Esophagus muscularis mucosa (tissue), 4 donors: Measurements from ENCODE around the gene RER1. TPM values are rescaled to one million over a fixed set of nuclear protein-coding genes. Genes with fewer than 3 reads are reported as not detected.
"Not testable (repeated sequence)": the region's sequence is repeated elsewhere in the genome, so short reads cannot be mapped to it uniquely, and the experiment has no call there.

Experiments used
- DNase-seq: peaks from one replicate; pipeline ENCODE4 v3.0.0-alpha.2; 2017; ENCODE audit errors: extremely low spot score
- H3K27ac ChIP-seq, 4 donors: fragments of 200-600 bp; sonication (generic); replicated peaks in 1 of 4; 1 replicate in 3 of 4; 2 replicates in 1 of 4; pipeline ENCODE4 v1.5.1; 2016 to 2019; ENCODE audit warnings: mild to moderate bottlenecking in 1 of 4
- H3K27me3 ChIP-seq, 4 donors: fragments of 200-600 bp; sonication (generic); one replicate each; pipeline versions ENCODE4 v1.5.1 to v1.6.0; 2016 to 2019
- H3K36me3 ChIP-seq, 4 donors: fragments of 200-600 bp; sonication (generic); one replicate each; pipeline ENCODE4 v1.5.1; 2016 to 2019
- H3K4me1 ChIP-seq, 4 donors: fragments of 200-600 bp; sonication (generic); one replicate each; pipeline ENCODE4 v1.5.1; 2016 to 2019
- H3K4me3 ChIP-seq, 4 donors: fragments of 200-600 bp; sonication (generic); 1 replicate in 2 of 4; 2 replicates in 2 of 4; pipeline ENCODE4 v1.5.1; 2016 to 2019; ENCODE audit warnings: mild to moderate bottlenecking in 4 of 4, moderate library complexity in 1 of 4
- H3K9me3 ChIP-seq, 4 donors: fragments of 200-600 bp; sonication (generic); 1 replicate in 3 of 4; 2 replicates in 1 of 4; pipeline ENCODE4 v1.5.1; 2016 to 2019
- CTCF ChIP-seq, 3 experiments: fragments of 200-600 bp in 2 of 3; fragments of 450-650 bp in 1 of 3; sonication (generic) in 2 of 3; IDR thresholded peaks; one replicate each; pipeline ENCODE4 v1.5.1; 2017 to 2019; ENCODE audit warnings: antibody characterized with exemption in 3 of 3, mild to moderate bottlenecking in 2 of 3, moderate library complexity in 1 of 3
- EP300 ChIP-seq: sonication (generic); formaldehyde crosslinking; IDR thresholded peaks from one replicate; pipeline ENCODE4 v1.6.1; 2017; ENCODE audit warnings: antibody characterized with exemption
- POLR2A ChIP-seq: fragments of 450-650 bp; IDR thresholded peaks from one replicate; pipeline ENCODE4 v1.6.1; 2017; ENCODE audit warnings: antibody characterized with exemption, moderate library complexity, mild to moderate bottlenecking, low read depth
- POLR2AphosphoS5 ChIP-seq, 2 donors: sonication (generic); formaldehyde crosslinking; IDR thresholded peaks; one replicate each; pipeline ENCODE4 v1.6.1; 2017; ENCODE audit warnings: antibody characterized with exemption in 2 of 2
- WGBS: methylation state at CpG from one replicate; pipeline ENCODE4 v1.1.5; 2018; 5-methylcytosine and 5-hydroxymethylcytosine counted together
- intact Hi-C: fragments of 100-400 bp; cut with DNase I; formaldehyde crosslinking; loops from one replicate; pipeline ENCODE4 v1.15.1; 2023
- total RNA-seq, 4 donors: library from RNA; depleted of rRNA; stranded (reverse); fragments of >200 nt; gene quantifications; one replicate each; pipeline versions ENCODE4 v1.1.0 to v1.2.1, GENCODE V29; 2016

RER1 gene
- total RNA-seq, 4 donors from 2014 or later, result 47.3 to 67.3 (median 56.4) TPM

- WGBS, result 62% methylated on average over 9 of the region's 15 CpGs
Measured at GRCh38 chr1:2439369-2439768, 47.7 kb downstream of the RER1 start.

GRCh38 chr1:2440346-2440745 lies 48.7 kb downstream of the RER1 start:
- H3K4me3 ChIP-seq, DNase-seq, H3K9me3 ChIP-seq, H3K36me3 ChIP-seq, H3K27ac ChIP-seq, intact Hi-C loops: not testable (repeated sequence)
- H3K27me3 ChIP-seq, result peaks cover 0 to 93% (median 26%) of the 10 kb centered on the region in 4 donors
- 90% methylated on average over 21 of the region's 23 CpGs for WGBS
- peaks cover 0 to 13% (median 2%) of the 10 kb centered on the region in 4 donors for H3K4me1 ChIP-seq

More at GRCh38 chr1:2439369-2439768, 47.7 kb downstream of the RER1 start:
- H3K27me3 ChIP-seq, result peaks cover 0 to 93% (median 20%) of the 10 kb centered on the region in 4 donors
- H3K27ac ChIP-seq, result no peak overlapping the region
- DNase-seq, result no peak
- H3K4me1 ChIP-seq, result peaks cover 0 to 13% (median 2%) of the 10 kb centered on the region in 4 donors
- no peaks in the 10 kb centered on the region for H3K36me3 ChIP-seq
- H3K4me3 ChIP-seq, result no peak overlapping the region
- TF ChIP-seq EP300 (no peak), CTCF (IDR thresholded peaks at IDR 0.05) (no peak), POLR2AphosphoS5 (IDR thresholded peaks at IDR 0.05) (no peak), POLR2A (no peak)
- intact Hi-C loops, result no loop called here
- H3K9me3 ChIP-seq, result no peaks in the 10 kb centered on the region

GRCh38 chr1:2441746-2442145 lies 50.1 kb downstream of the RER1 start:
- H3K4me1 ChIP-seq, result peaks cover 0 to 13% (median 2%) of the 10 kb centered on the region in 4 donors
- H3K36me3 ChIP-seq, result no peaks in the 10 kb centered on the region
- TF ChIP-seq EP300 (no peak), CTCF (IDR thresholded peaks at IDR 0.05) (no peak), POLR2AphosphoS5 (IDR thresholded peaks at IDR 0.05) (no peak), POLR2A (no peak)
- WGBS, result 70% methylated on average over 6 of the region's 13 CpGs
- intact Hi-C loops, result no loop called here
- DNase-seq, result no peak
- no peaks in the 10 kb centered on the region for H3K9me3 ChIP-seq
- no peak overlapping the region for H3K4me3 ChIP-seq
- no peak overlapping the region for H3K27ac ChIP-seq
- peaks cover 0 to 99% (median 26%) of the 10 kb centered on the region in 4 donors for H3K27me3 ChIP-seq

GRCh38 chr1:2442661-2443060 lies 51.0 kb downstream of the RER1 start:
- H3K9me3 ChIP-seq, result no peaks in the 10 kb centered on the region
- intact Hi-C loops, result no loop called here
- TF ChIP-seq CTCF (IDR thresholded peaks at IDR 0.05) (no peak), POLR2AphosphoS5 (IDR thresholded peaks at IDR 0.05) (no peak), POLR2A (no peak)
- 42% methylated on average over 4 of the region's 6 CpGs for WGBS
- H3K27me3 ChIP-seq, result peaks cover 0 to 99% (median 26%) of the 10 kb centered on the region in 4 donors
- peaks cover 0 to 13% (median 2%) of the 10 kb centered on the region in 4 donors for H3K4me1 ChIP-seq
- no peak overlapping the region for H3K27ac ChIP-seq
- H3K36me3 ChIP-seq, result no peaks in the 10 kb centered on the region
- no peak for DNase-seq
- H3K4me3 ChIP-seq, result no peak overlapping the region

- Histone ChIP-seq H3K27ac (no peak overlapping the region), H3K27me3 (peaks cover 0 to 98% (median 26%) of the 10 kb centered on the region in 4 donors), H3K4me1 (peaks cover 0 to 13% (median 2%) of the 10 kb centered on the region in 4 donors), H3K4me3 (no peak overlapping the region), H3K36me3 (no peaks in the 10 kb centered on the region), H3K9me3 (no peaks in the 10 kb centered on the region)
- WGBS, result no CpG with 5 or more reads among the region's 107 CpGs
- intact Hi-C loops, result no loop called here
- TF ChIP-seq EP300 (no peak), POLR2AphosphoS5 (IDR thresholded peaks at IDR 0.05) (no peak), POLR2A (no peak), CTCF (IDR thresholded peaks at IDR 0.05) (no peak)
- DNase-seq, result no peak
Measured at GRCh38 chr1:2443277-2444137, 51.9 kb downstream of the RER1 start.
